GM19238 (cell line): Measurements from ENCODE around the gene TRIM41.
A peak's percentile ranks its signal among the peaks of the same experiment; 100 is the strongest.
"Not testable (repeated sequence)": the region's sequence is repeated elsewhere in the genome, so short reads cannot be mapped to it uniquely, and the experiment has no call there.

ENCODE experiments used
- DNase-seq: peaks from one replicate; pipeline ENCODE4 v3.0.0; 2011; ENCODE audit warnings: low spot score; ENCODE audit not compliant: insufficient read length

The TRIM41 gene

GRCh38 chr5:181192337-181193046, 30.6 kb upstream of the TRIM41 start:
- DNase-seq = no peak

- DNase-seq = no peak
These were observed 29.4 kb upstream of the TRIM41 start for GRCh38 chr5:181193656-181194055.

GRCh38 chr5:181194489-181195248, 28.4 kb upstream of the TRIM41 start:
- no peak for DNase-seq

- no peak for DNase-seq
These were observed 27.8 kb upstream of the TRIM41 start for GRCh38 chr5:181195249-181195761.

GRCh38 chr5:181197326-181197951, 25.6 kb upstream of the TRIM41 start:
- no peak for DNase-seq

GRCh38 chr5:181198106-181198685, 24.9 kb upstream of the TRIM41 start:
- no peak for DNase-seq

GRCh38 chr5:181198905-181199519, 24.1 kb upstream of the TRIM41 start:
- peak; percentile 60 for DNase-seq

GRCh38 chr5:181199881-181200638, 23.0 kb upstream of the TRIM41 start:
- DNase-seq = no peak

GRCh38 chr5:181200816-181201215, 22.3 kb upstream of the TRIM41 start:
- no peak for DNase-seq

GRCh38 chr5:181203093-181203711, 19.9 kb upstream of the TRIM41 start:
- no peak for DNase-seq

- DNase-seq = no peak
These were observed 19.3 kb upstream of the TRIM41 start for GRCh38 chr5:181203777-181204112.

- DNase-seq = peak; percentile 16
These were observed 18.8 kb upstream of the TRIM41 start for GRCh38 chr5:181204113-181204825.

- peak; percentile 32 for DNase-seq
These were observed 18.0 kb upstream of the TRIM41 start, which contains the start of gene TRIM7 for GRCh38 chr5:181204826-181205760. TRIM7 (minus strand) TSS chr5:181205196; CDS start chr5:181205110, 86 bp downstream.

GRCh38 chr5:181205761-181206649, 17.1 kb upstream of the TRIM41 start:
- peak; percentile 16 for DNase-seq

GRCh38 chr5:181207214-181207959, 15.7 kb upstream of the TRIM41 start:
- no peak for DNase-seq

GRCh38 chr5:181207960-181208253, 15.2 kb upstream of the TRIM41 start:
- no peak for DNase-seq

GRCh38 chr5:181209006-181209405, 14.1 kb upstream of the TRIM41 start:
- not testable (repeated sequence) for DNase-seq
